Trophoblast cell (in vitro differentiated cells and primary cell): ENCODE measurements around the gene THADA.

Experiments used
- DNase-seq, 2 donors: peaks; one replicate each; pipeline ENCODE4 v3.0.0-alpha.2; 2016
- H2AFZ ChIP-seq: 2 replicates; pipeline ENCODE4 v1.6.1; 2013; ENCODE audit warnings: low read length, moderate library complexity, mild to moderate bottlenecking; ENCODE audit not compliant: insufficient read depth, poor library complexity
- H2AK5ac ChIP-seq: 2 replicates; pipeline ENCODE4 v1.6.1; 2013; ENCODE audit warnings: mild to moderate bottlenecking, low read length
- H2BK120ac ChIP-seq: 2 replicates; pipeline ENCODE4 v1.6.1; 2013; ENCODE audit warnings: low read length, mild to moderate bottlenecking, moderate library complexity; ENCODE audit not compliant: insufficient read depth, poor library complexity
- H2BK12ac ChIP-seq: 2 replicates; pipeline ENCODE4 v1.6.1; 2013; ENCODE audit warnings: mild to moderate bottlenecking, low read length, moderate library complexity
- H2BK5ac ChIP-seq: 2 replicates; pipeline ENCODE4 v1.6.1; 2013; ENCODE audit warnings: low read length, low read depth, moderate library complexity, mild to moderate bottlenecking; ENCODE audit not compliant: poor library complexity
- H3K14ac ChIP-seq: 2 replicates; pipeline ENCODE4 v1.6.1; 2013; ENCODE audit warnings: mild to moderate bottlenecking, low read length
- H3K18ac ChIP-seq: 2 replicates; pipeline ENCODE4 v1.6.1; 2013; ENCODE audit warnings: mild to moderate bottlenecking, low read length
- H3K23ac ChIP-seq: 2 replicates; pipeline ENCODE4 v1.6.1; 2013; ENCODE audit warnings: low read length
- H3K27ac ChIP-seq: 2 replicates; pipeline ENCODE4 v1.5.1; 2013; ENCODE audit warnings: low read depth, mild to moderate bottlenecking, inconsistent platforms, low read length, moderate library complexity
- H3K27me3 ChIP-seq: 2 replicates; pipeline ENCODE4 v1.6.1; 2013; ENCODE audit warnings: inconsistent platforms, mild to moderate bottlenecking, low read length, moderate library complexity; ENCODE audit not compliant: insufficient read depth
- H3K36me3 ChIP-seq, 2 experiments: 1 replicate in 1 of 2; 2 replicates in 1 of 2; pipeline ENCODE4 v1.6.1; 2013; ENCODE audit warnings: low read length in 2 of 2, mild to moderate bottlenecking in 2 of 2, moderate library complexity in 1 of 2; ENCODE audit not compliant: insufficient read depth in 2 of 2, control insufficient read depth in 1 of 2
- H3K4ac ChIP-seq: 2 replicates; pipeline ENCODE4 v1.6.1; 2013; ENCODE audit warnings: low read depth, mild to moderate bottlenecking, low read length, moderate library complexity
- H3K4me1 ChIP-seq, 2 experiments: 1 replicate in 1 of 2; 2 replicates in 1 of 2; pipeline ENCODE4 v1.6.1; 2013; ENCODE audit warnings: low read length in 2 of 2, mild to moderate bottlenecking in 2 of 2, moderate library complexity in 1 of 2; ENCODE audit not compliant: insufficient read depth in 2 of 2, control insufficient read depth in 1 of 2
- H3K4me2 ChIP-seq: 2 replicates; pipeline ENCODE4 v1.6.1; 2013; ENCODE audit warnings: inconsistent platforms, mild to moderate bottlenecking, low read length, moderate library complexity
- H3K4me3 ChIP-seq: 2 replicates; pipeline ENCODE4 v1.5.1; 2013; ENCODE audit warnings: mild to moderate bottlenecking, low read depth, low read length, inconsistent platforms
- H3K79me1 ChIP-seq: one replicate; pipeline ENCODE4 v1.6.1; 2013; ENCODE audit warnings: low read length
- H3K79me2 ChIP-seq: 2 replicates; pipeline ENCODE4 v1.6.1; 2013; ENCODE audit warnings: low read length, mild to moderate bottlenecking; ENCODE audit not compliant: control insufficient read depth, insufficient read depth, poor library complexity
- H3K9ac ChIP-seq: 2 replicates; pipeline ENCODE4 v1.6.1; 2013; ENCODE audit warnings: mild to moderate bottlenecking, low read length
- H3K9me3 ChIP-seq: 2 replicates; pipeline ENCODE4 v1.6.1; 2013; ENCODE audit warnings: low read depth, mild to moderate bottlenecking, control low read depth, inconsistent platforms, low read length; ENCODE audit not compliant: insufficient read depth
- H4K12ac ChIP-seq: 2 replicates; pipeline ENCODE4 v1.6.1; 2013; ENCODE audit warnings: low read depth, mild to moderate bottlenecking, low read length, moderate library complexity
- H4K8ac ChIP-seq: 2 replicates; pipeline ENCODE4 v1.6.1; 2013; ENCODE audit warnings: low read depth, mild to moderate bottlenecking, low read length, moderate library complexity
- H4K91ac ChIP-seq: one replicate; pipeline ENCODE4 v1.6.1; 2013; ENCODE audit warnings: low read depth, mild to moderate bottlenecking, low read length, moderate library complexity
- WGBS: extraction: QIAGEN DNeasy Blood & Tissue Kit; methylation state at CpG from one replicate; pipeline ENCODE4 v1.1.7; 2013; ENCODE audit warnings: missing lambda C conversion rate; ENCODE audit not compliant: insufficient read length, insufficient coverage; ENCODE audit errors: extremely low coverage; 5-methylcytosine and 5-hydroxymethylcytosine counted together

THADA gene

GRCh38 chr2:43343573-43344304 is 252.1 kb downstream of the THADA start:
- Histone ChIP-seq H3K36me3 (no peaks in the 10 kb centered on the region), H2BK120ac (peak overlapping the region; percentile 79), H3K9ac (no peak overlapping the region), H4K12ac (no peak overlapping the region), H3K14ac (peak overlapping the region; percentile 70), H3K9me3 (no peaks in the 10 kb centered on the region), H4K8ac (peak overlapping the region; percentile 58), H3K4me3 (no peak overlapping the region), H3K4ac (peak overlapping the region; percentile 65), H3K27ac (peak overlapping the region; percentile 55), H2AFZ (no peak overlapping the region), H2BK5ac (peak overlapping the region; percentile 84), H3K79me2 (peaks cover 4% of the 10 kb centered on the region), H3K4me2 (no peak overlapping the region), H3K79me1 (peaks cover 39% of the 10 kb centered on the region), H3K23ac (no peak overlapping the region), H3K27me3 (no peaks in the 10 kb centered on the region), H4K91ac (peak overlapping the region; percentile 91), H2AK5ac (peak overlapping the region; percentile 62), H3K4me1 (peaks cover 30 to 42% of the 10 kb centered on the region in 2 experiments), H2BK12ac (peak overlapping the region; percentile 97), H3K18ac (peak overlapping the region; percentile 77)
- no CpG with 5 or more reads among the region's 5 CpGs for WGBS
- DNase-seq = no peak

GRCh38 chr2:43341959-43342757 is 253.7 kb downstream of the THADA start:
- no peaks in the 10 kb centered on the region for H3K27me3 ChIP-seq
- no CpG with 5 or more reads among the region's 13 CpGs for WGBS

GRCh38 chr2:43340945-43341356 is 254.9 kb downstream of the THADA start:
- Histone ChIP-seq H3K27me3 (no peaks in the 10 kb centered on the region), H2AK5ac (no peak overlapping the region), H4K91ac (peak overlapping the region; percentile 88), H3K4me3 (no peak overlapping the region), H2BK5ac (peak overlapping the region; percentile 80), H3K23ac (no peak overlapping the region), H4K12ac (no peak overlapping the region), H3K18ac (no peak overlapping the region), H2BK12ac (peak overlapping the region; percentile 94), H3K4ac (no peak overlapping the region), H3K9me3 (no peaks in the 10 kb centered on the region), H3K14ac (no peak overlapping the region), H2BK120ac (no peak overlapping the region), H3K36me3 (no peaks in the 10 kb centered on the region), H3K27ac (peak overlapping the region; percentile 50), H4K8ac (no peak overlapping the region), H2AFZ (no peak overlapping the region), H3K79me2 (peaks cover 1% of the 10 kb centered on the region), H3K4me1 (peaks cover 16 to 32% of the 10 kb centered on the region in 2 experiments), H3K79me1 (peaks cover 24% of the 10 kb centered on the region), H3K4me2 (no peak overlapping the region), H3K9ac (no peak overlapping the region)
- WGBS = no CpG with 5 or more reads among the region's 1 CpG
- DNase-seq = no peak

More at GRCh38 chr2:43341959-43342757, 253.7 kb downstream of the THADA start:
- peak overlapping the region; percentile 88 for H4K91ac ChIP-seq
- peaks cover 34% of the 10 kb centered on the region for H3K79me1 ChIP-seq
- H2BK5ac ChIP-seq = peak overlapping the region; percentile 80
- H4K8ac ChIP-seq = no peak overlapping the region
- peak overlapping the region; percentile 84 for H2BK120ac ChIP-seq
- no peak overlapping the region for H3K4ac ChIP-seq
- H4K12ac ChIP-seq = no peak overlapping the region
- no peak overlapping the region for H3K4me3 ChIP-seq
- H2AFZ ChIP-seq = no peak overlapping the region
- H3K9me3 ChIP-seq = no peaks in the 10 kb centered on the region
- no peak overlapping the region for H3K23ac ChIP-seq
- no peak overlapping the region for H3K27ac ChIP-seq
- H3K79me2 ChIP-seq = peaks cover 4% of the 10 kb centered on the region
- H2AK5ac ChIP-seq = peak overlapping the region; percentile 72
- H3K4me2 ChIP-seq = no peak overlapping the region
- peak overlapping the region; percentile 91 for H2BK12ac ChIP-seq
- peak overlapping the region; percentile 77 for H3K14ac ChIP-seq
- H3K9ac ChIP-seq = no peak overlapping the region
- DNase-seq = no peak
- H3K36me3 ChIP-seq = no peaks in the 10 kb centered on the region
- peak overlapping the region; percentile 33 for H3K18ac ChIP-seq
- H3K4me1 ChIP-seq = peaks cover 24 to 37% of the 10 kb centered on the region in 2 experiments

DNA sequence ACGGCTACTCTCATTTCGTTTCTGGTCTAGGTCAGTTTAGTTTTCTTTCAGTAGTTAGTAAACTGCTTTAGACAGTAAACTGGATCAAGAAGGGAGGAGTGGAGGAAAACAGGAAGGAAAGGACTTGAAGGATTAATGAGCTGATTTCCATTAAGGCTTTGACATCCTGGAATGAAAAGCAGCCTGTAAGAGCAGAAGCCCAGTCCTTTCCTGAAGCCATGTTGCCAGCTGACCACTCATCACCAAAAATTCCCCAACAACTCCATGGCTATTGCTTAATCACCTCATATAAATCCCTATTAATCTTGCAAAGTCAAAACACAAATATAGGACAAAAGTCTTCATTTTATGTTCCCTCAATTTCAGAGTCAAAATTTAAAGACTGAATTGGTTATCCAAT is 255.8 kb downstream of the THADA start:
- Histone ChIP-seq H4K8ac (no peak overlapping the region), H4K91ac (no peak overlapping the region), H3K27me3 (no peaks in the 10 kb centered on the region), H3K36me3 (no peaks in the 10 kb centered on the region), H3K23ac (no peak overlapping the region), H3K79me2 (peaks cover 1% of the 10 kb centered on the region), H3K4me2 (no peak overlapping the region), H3K9me3 (no peaks in the 10 kb centered on the region), H2AK5ac (no peak overlapping the region), H3K27ac (peak overlapping the region; percentile 46), H3K79me1 (peaks cover 19% of the 10 kb centered on the region), H2BK5ac (no peak overlapping the region), H3K4me1 (peaks cover 16 to 28% of the 10 kb centered on the region in 2 experiments), H3K14ac (no peak overlapping the region), H2BK12ac (no peak overlapping the region), H3K4me3 (no peak overlapping the region), H2AFZ (no peak overlapping the region), H3K4ac (no peak overlapping the region), H3K18ac (no peak overlapping the region), H3K9ac (no peak overlapping the region), H2BK120ac (peak overlapping the region; percentile 27), H4K12ac (no peak overlapping the region)
- no CpG with 5 or more reads among the region's 2 CpGs for WGBS
- no peak for DNase-seq
